ENCODE results near the gene XYLT2.

XYLT2 gene

DNA sequence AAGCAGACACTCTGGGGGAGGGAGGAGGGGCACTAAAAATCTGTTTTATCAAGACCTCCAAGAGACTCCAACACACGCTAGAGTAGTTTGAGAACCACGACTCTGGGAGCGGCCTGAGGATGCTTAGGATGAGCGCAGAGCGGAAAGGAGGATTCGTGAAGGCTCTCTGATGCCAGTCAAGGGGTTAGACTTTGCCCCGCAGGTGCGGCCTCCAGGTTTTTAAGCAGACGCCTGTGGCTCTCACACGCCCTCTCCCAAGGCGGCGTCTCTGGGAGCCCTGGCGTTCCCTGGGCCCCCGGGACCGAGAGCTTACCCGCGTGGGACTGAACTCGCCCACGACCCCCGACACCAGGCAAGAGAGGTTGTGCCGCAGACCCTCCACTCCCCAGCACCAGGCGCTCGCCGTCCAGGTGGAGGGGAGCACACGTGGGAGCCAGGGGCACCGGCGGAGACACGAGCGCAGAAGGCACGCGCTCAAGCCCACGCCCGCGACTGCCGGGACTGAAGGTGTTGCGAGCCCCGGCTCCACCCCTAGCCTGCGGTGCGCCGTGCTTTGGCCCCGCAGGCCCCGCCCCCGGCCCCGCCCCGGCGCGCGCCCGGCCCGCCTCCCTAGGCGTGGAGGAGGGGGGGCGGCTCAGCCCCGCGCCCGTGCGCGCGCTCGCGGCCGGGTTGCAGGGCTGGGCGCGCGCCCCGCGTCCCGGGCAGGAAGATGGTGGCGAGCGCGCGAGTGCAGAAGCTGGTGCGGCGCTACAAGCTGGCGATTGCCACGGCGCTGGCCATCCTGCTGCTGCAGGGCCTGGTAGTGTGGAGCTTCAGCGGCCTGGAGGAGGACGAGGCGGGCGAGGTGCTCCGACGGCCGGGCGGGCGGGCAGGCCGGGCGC lies at the start of gene XYLT2:
TSS of gene XYLT2 (plus strand) at position 695 of the 881 bp plus-strand sequence. CDS start at position 710, 15 bp downstream.
- TF ChIP-seq, protein P1, sequence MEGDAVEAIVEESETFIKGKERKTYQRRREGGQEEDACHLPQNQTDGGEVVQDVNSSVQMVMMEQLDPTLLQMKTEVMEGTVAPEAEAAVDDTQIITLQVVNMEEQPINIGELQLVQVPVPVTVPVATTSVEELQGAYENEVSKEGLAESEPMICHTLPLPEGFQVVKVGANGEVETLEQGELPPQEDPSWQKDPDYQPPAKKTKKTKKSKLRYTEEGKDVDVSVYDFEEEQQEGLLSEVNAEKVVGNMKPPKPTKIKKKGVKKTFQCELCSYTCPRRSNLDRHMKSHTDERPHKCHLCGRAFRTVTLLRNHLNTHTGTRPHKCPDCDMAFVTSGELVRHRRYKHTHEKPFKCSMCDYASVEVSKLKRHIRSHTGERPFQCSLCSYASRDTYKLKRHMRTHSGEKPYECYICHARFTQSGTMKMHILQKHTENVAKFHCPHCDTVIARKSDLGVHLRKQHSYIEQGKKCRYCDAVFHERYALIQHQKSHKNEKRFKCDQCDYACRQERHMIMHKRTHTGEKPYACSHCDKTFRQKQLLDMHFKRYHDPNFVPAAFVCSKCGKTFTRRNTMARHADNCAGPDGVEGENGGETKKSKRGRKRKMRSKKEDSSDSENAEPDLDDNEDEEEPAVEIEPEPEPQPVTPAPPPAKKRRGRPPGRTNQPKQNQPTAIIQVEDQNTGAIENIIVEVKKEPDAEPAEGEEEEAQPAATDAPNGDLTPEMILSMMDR (IDR thresholded peaks at IDR 0.05) = no peak

GRCh38 chr17:50297407-50297865 lies 48.5 kb upstream of the XYLT2 start:
- TF ChIP-seq, protein P1 (IDR thresholded peaks at IDR 0.05) = peak; percentile 98

GRCh38 chr17:50298018-50298417 lies 47.9 kb upstream of the XYLT2 start:
- TF ChIP-seq, protein P1 (IDR thresholded peaks at IDR 0.05) = no peak

DNA sequence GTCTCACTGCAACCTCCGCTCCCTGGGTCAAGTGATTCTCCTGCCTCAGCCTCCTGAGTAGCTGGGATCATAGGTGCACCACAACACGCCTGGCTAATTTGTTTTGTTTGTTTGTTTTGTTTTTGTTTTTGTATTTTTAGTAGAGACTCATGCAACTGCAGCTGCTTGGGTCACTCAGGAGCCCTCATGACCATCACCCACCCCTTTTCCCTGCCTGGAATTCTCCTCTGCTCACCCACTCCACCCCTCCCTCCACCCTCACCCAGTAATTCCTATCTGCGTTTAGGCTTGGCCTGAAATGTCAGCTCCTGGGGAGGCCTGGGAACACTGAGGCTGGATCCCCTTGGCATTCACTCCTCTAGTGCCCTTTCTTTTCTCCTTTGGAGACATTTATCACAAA lies 46.1 kb upstream of the XYLT2 start:
- TF ChIP-seq, protein P1 (IDR thresholded peaks at IDR 0.05) = no peak

DNA sequence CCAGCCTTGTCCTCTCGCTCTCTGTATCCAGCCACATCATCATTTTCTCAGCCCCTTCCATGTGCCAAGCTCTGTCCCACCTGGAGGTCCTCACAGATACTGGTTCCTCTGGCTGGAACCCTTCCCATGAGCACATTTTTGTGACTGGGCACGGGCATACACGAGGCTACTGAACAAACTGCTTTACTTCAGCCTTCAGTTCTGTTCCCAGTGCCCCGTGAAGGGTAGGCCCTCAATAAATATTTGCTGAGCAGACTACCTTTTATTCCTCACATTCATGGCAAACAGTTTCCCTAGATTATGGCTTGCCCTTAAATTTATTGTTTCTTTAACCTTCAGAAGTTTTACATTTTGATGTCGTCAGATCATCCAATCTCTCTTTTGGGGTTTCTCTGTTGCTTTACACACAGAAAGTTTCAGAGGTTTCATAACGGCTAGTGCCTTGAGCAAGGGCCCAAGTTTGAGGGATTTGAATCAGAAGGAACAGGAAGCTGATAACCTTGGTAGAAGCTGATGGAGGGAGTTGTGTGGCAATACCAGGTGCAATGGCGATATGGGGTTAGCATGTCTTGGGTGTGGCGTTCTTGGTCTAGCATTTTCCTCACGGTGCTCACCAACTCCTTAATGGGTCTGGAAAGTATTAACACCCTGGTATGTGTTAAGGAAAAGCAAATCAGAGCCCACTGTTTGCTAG lies 43.9 kb upstream of the XYLT2 start:
- TF ChIP-seq, protein P1 (IDR thresholded peaks at IDR 0.05) = no peak

DNA sequence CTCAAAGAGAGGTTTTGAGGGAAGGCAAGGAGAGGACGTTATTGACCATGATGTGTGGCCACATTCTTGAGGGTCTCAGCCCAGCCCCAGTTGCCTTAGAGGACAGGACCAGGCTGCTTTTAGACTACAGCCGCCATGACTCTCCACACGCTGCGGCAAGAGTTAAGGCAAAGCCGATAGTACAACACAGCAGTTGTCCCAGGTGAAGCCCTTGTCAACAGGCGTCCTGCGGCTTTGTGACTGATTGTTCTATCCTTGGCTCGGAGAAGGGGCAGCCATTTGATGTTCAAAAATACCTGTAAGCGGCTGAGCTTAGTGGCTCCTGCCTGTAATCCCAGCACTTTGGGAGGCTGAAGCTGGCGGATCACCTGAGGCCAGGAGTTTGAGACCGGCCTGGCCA lies 42.9 kb upstream of the XYLT2 start:
- TF ChIP-seq, protein P1 (IDR thresholded peaks at IDR 0.05) = no peak

DNA sequence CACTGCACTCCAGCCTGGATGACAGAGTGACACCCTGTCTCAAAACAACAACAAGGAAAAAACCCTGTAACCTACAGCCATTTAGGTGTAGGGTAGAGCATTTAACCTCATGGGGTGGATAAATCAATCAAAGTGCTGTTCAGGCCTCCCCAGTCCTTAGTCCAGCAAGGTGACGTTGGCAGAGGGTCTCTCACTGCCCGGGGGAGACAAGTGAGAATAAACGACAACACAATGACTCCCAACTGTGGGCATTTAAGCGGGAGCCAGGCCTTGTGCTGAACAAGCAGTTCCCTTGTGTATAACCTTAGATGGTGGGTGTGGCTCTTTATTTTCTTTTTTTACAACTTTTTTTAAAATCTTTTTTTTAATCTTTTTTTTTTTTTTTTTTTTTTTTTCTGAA lies 42.3 kb upstream of the XYLT2 start:
- TF ChIP-seq, protein P1 (IDR thresholded peaks at IDR 0.05) = no peak

Measured in LNCAP (cell line).